Fibroblast of peridontal ligament (primary cell): ENCODE measurements around the gene DNAJC12.
"Not testable (repeated sequence)": the region's sequence is repeated elsewhere in the genome, so short reads cannot be mapped to it uniquely, and the experiment has no call there.

Experiments used
- DNase-seq: peaks from one replicate; pipeline ENCODE4 v3.0.0-alpha.2; 2010; ENCODE audit errors: extremely low read depth

DNAJC12 gene

DNA sequence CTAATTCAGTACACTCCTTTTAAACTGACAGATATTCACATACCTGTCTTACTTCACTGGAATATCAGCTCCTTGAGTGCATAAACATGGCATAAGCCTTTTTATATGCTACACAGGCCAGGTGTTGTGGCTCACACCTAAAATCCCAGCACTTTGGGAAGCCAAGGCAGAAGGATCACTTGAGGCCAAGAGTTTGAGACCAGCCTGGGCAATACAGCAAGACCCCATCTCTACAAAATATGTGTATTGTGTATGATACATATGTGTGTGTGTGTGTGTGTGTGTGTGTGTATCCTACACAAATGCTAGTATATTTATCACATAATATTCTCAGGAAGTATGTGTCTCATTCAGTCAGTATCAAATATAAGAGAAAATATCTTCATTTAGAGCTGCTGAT is 45.3 kb downstream of the DNAJC12 start:
- no peak for DNase-seq

GRCh38 chr10:67790534-67791408 is 47.2 kb downstream of the DNAJC12 start:
- DNase-seq = peak; percentile 64

GRCh38 chr10:67789769-67790168 is 48.2 kb downstream of the DNAJC12 start:
- DNase-seq = no peak

- no peak for DNase-seq
These were observed 49.7 kb downstream of the DNAJC12 start for GRCh38 chr10:67788028-67788886.

DNA sequence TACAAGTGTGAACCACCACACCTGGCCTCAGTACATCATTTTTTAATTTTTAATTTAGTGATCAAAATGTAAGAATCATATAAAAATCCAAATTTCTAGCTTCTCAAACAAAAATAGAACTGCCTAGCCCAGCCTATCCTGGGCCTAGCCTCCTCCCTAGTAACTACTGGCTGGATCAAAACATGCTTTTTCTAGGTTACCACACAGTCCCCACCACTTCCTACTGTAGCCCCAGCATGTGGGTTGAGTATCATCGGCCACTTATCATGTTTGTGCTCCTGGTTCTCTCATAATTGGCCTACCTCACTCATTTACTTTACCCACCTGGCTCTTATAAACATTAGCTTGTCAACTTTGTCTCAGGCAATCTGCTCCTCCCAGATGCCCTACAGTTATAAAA is 52.9 kb downstream of the DNAJC12 start:
- DNase-seq = no peak

GRCh38 chr10:67784474-67784873 is 53.5 kb downstream of the DNAJC12 start:
- no peak for DNase-seq

GRCh38 chr10:67783606-67784294 is 54.2 kb downstream of the DNAJC12 start:
- no peak for DNase-seq

GRCh38 chr10:67782530-67782929 is 55.5 kb downstream of the DNAJC12 start:
- no peak for DNase-seq

DNA sequence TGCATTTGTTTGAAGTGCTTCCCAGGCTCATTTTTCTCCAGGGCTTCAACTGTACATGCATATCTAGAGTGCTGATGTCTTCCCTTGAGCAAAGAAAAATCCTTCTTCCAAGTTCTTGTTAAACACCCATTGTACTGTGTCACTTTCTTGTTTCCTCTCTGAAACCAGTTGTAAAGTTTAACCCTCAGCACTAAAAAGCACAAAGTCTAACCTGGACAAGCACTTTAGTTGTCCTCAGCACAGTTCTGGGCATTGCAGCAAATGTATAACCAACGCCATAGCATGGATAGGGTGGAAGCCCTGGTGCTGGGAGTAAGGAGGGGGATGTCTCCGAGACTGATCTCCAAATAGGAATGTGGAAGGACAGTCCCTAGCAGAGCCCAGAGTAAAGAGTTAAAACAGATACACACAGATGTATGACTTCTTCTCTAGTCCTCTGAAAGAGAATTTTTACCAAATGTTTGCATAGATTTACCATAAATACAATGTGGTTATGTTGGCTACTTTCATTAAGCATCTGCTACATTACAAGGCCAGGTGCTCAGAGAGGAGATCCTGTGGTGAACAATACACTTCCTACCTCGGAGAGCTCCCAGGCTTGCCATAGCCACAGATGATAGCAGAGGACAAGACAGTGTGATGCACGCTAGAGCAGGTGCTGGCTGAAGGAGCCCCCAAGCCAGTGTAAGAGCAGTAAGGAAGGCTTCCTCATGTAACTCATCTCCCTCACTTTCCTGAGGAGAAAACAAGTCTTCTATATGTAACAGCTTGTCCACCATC is 57.0 kb downstream of the DNAJC12 start:
- DNase-seq = no peak

GRCh38 chr10:67780204-67780621 is 57.8 kb downstream of the DNAJC12 start:
- not testable (repeated sequence) for DNase-seq

GRCh38 chr10:67779465-67780203 is 58.4 kb downstream of the DNAJC12 start:
- peak; percentile 90 for DNase-seq

DNA sequence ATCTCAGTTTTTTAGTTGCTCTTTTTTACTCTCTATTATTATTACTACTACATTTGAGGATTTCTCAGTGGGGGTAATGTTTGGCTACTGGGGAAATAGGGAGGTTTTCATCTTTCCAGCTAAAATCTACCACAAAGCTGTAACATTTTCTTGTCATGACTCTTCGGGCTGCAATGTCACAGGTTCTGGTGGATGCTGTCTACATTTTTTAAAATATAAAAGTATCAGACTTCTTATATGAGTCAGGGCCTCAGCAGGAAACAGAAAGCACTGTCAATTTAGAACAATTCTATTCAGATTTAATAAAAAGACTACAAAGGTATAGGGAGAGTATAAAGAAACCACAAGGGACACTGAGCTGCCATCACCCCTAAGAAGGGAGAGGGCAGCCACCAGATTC is 61.6 kb downstream of the DNAJC12 start:
- DNase-seq = no peak

DNA sequence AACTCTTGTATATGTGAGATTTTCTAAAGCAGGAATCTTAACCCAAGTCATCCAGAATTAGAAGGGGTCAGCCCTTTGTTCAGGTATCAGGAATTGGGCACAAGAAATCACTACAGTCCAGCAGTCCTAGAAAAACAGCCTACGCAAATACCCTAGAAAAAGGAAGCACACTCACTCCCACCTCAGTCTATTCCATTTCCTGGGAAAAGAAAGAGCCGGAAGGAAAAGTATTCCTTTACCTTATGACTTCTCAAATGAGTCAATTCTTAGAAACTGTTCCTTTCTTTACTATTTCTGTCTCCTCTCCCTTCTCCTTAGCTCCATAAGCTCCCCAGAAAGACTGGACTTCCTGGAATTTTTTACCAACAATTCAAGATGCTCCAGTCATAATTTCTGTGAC is 62.7 kb downstream of the DNAJC12 start:
- DNase-seq = no peak

DNA sequence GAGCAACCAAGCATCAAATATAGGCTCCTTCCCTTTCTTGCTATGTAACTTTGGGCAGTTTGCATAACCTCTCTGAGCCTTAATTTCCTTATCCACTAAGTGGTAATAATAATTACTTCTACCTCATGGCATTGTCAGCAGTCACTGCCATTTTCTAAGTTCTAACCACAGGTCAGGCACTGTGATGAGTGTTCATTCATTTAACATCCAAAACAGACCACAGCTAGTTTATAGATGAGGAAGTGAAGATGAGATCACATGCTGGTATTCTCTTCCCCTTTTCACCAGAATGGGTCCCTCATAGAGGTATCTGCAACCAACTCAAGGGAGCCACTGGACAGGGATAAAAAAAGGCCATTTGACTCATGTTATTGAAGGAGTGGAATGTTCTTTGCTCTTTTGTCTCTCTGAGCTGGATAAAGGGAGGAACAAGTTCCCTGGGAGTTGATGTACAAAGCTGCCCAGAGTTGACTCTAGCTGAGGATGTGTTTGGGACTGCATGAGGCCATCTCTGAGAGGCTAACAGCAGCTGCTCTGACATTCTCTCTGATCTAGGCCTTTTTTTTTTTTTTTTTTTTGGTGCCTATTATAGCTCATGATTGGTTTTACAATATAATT is 65.0 kb downstream of the DNAJC12 start:
- no peak for DNase-seq

DNA sequence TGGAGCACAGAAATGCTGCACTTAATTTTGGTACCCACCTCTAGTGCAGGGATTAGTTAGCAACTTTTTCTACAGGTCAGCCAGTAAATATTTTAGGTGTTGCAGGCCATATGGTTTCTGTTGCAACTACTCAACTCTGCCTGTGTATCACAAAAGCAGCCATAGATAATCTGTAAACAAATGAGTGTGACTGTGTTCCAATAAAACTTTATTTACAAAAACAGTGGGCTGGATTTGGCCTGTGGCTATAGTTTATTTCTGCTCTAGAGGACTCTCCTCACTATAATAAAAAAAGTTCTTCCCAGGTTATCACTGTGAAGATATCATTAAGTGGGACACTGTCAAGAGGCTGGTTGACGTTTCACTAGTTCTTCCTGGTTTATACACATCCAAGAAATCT is 65.8 kb downstream of the DNAJC12 start:
- no peak for DNase-seq

GRCh38 chr10:67771200-67771599 is 66.8 kb downstream of the DNAJC12 start:
- DNase-seq = no peak

GRCh38 chr10:67770537-67770936 is 67.5 kb downstream of the DNAJC12 start:
- DNase-seq = no peak

GRCh38 chr10:67767244-67767643 is 70.7 kb downstream of the DNAJC12 start:
- no peak for DNase-seq

GRCh38 chr10:67764012-67764822 is 73.8 kb downstream of the DNAJC12 start:
- DNase-seq = peak; percentile 95
